Glutamatergic neuron (in vitro differentiated cells): ENCODE results near the gene INHBC. TPM values are rescaled to one million over a fixed set of nuclear protein-coding genes. Genes with fewer than 3 reads are reported as not detected.

Experiments
- DNase-seq: peaks from one replicate; pipeline ENCODE4 v3.0.0; 2022
- H3K27ac Mint-ChIP-seq: one replicate; pipeline ENCODE4 v1.8.0; 2020; ENCODE audit warnings: mild to moderate bottlenecking, mixed read lengths, inconsistent platforms; ENCODE audit not compliant: unreplicated experiment
- H3K27me3 Mint-ChIP-seq: one replicate; pipeline ENCODE4 v1.8.0; 2020; ENCODE audit warnings: mild to moderate bottlenecking, moderate library complexity, mixed read lengths, inconsistent platforms; ENCODE audit not compliant: unreplicated experiment
- H3K36me3 Mint-ChIP-seq: one replicate; pipeline ENCODE4 v1.8.0; 2020; ENCODE audit warnings: mild to moderate bottlenecking, mixed read lengths, inconsistent platforms; ENCODE audit not compliant: unreplicated experiment
- H3K4me1 Mint-ChIP-seq: one replicate; pipeline ENCODE4 v1.8.0; 2020; ENCODE audit warnings: mild to moderate bottlenecking, low read depth, mixed read lengths, inconsistent platforms; ENCODE audit not compliant: unreplicated experiment
- H3K4me3 Mint-ChIP-seq: one replicate; pipeline ENCODE4 v1.8.0; 2020; ENCODE audit warnings: mild to moderate bottlenecking, mixed read lengths, inconsistent platforms; ENCODE audit not compliant: unreplicated experiment
- H3K9me3 Mint-ChIP-seq: one replicate; pipeline ENCODE4 v1.8.0; 2020; ENCODE audit warnings: mild to moderate bottlenecking, moderate library complexity, mixed read lengths, inconsistent platforms; ENCODE audit not compliant: unreplicated experiment
- total RNA-seq: library from RNA; stranded (reverse); fragmentation: NEBNext Ultra II Directional; extraction: Animal tissue kit (Norgen Biotek cat#: 25700); gene quantifications from one replicate; pipeline ENCODE4 v1.2.1, GENCODE V29; 2021; ENCODE audit not compliant: unreplicated experiment
- TF ChIP-seq, protein P1 (sequence below): fragments of 200-600 bp; sonication (generic); IDR thresholded peaks from one replicate; pipeline ENCODE4 v1.5.0; 2021; ENCODE audit not compliant: partially characterized antibody, unreplicated experiment

INHBC gene
- total RNA-seq, 1 donor from 2014 or later: not detected

DNA sequence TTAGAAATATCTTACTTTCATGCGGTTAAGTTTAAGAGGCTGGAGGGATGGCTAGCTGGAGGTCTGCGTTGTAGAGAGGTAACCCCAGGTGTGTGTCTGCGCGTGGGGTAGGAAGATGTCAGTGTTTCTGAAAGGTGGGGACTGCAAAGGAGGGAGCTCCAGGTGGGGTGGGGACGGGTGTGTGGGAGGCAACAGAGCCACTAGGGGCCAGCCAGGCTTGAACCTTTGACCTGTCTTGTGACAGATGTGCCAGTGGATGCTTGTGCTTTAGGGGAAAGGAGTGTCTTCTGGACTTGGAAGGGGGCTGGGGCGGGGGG, 25.8 kb downstream of the INHBC start:
- H3K36me3 Mint-ChIP-seq: no peaks in the 10 kb centered on the region
- DNase-seq: peak; percentile 33
- H3K4me3 Mint-ChIP-seq: peak overlapping the region; percentile 75
- H3K27me3 Mint-ChIP-seq: peaks cover 24% of the 10 kb centered on the region
- peaks cover 22% of the 10 kb centered on the region for H3K4me1 Mint-ChIP-seq
- peaks cover 17% of the 10 kb centered on the region for H3K9me3 Mint-ChIP-seq
- TF ChIP-seq, protein P1, sequence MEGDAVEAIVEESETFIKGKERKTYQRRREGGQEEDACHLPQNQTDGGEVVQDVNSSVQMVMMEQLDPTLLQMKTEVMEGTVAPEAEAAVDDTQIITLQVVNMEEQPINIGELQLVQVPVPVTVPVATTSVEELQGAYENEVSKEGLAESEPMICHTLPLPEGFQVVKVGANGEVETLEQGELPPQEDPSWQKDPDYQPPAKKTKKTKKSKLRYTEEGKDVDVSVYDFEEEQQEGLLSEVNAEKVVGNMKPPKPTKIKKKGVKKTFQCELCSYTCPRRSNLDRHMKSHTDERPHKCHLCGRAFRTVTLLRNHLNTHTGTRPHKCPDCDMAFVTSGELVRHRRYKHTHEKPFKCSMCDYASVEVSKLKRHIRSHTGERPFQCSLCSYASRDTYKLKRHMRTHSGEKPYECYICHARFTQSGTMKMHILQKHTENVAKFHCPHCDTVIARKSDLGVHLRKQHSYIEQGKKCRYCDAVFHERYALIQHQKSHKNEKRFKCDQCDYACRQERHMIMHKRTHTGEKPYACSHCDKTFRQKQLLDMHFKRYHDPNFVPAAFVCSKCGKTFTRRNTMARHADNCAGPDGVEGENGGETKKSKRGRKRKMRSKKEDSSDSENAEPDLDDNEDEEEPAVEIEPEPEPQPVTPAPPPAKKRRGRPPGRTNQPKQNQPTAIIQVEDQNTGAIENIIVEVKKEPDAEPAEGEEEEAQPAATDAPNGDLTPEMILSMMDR: no peak
- H3K27ac Mint-ChIP-seq: peak overlapping the region; percentile 9

DNA sequence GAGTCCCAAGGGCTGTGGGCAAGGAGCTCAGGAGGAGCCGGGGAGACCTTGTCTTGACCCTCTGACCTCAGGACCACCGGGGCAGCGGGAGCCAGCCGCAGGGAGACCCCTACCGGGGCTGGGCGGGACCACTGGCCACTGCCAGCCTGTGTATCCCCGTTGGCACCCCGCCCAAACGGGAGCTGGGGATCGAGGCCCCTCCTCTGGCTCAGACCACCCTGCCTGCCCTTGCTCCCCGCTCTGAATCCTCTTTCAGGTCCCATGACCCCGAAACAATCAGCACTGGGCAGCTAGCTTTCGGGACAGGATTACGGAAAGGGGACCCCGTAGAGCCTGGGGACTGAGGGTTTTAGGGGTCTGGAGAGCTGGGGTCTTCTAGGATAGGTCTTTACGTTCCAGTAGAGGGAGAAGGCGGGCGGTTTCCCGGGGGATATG, 26.3 kb downstream of the INHBC start:
- H3K4me3 Mint-ChIP-seq: peak overlapping the region; percentile 94
- peaks cover 16% of the 10 kb centered on the region for H3K9me3 Mint-ChIP-seq
- DNase-seq: peak; percentile 72
- H3K4me1 Mint-ChIP-seq: peaks cover 19% of the 10 kb centered on the region
- no peaks in the 10 kb centered on the region for H3K36me3 Mint-ChIP-seq
- H3K27me3 Mint-ChIP-seq: peaks cover 25% of the 10 kb centered on the region
- TF ChIP-seq, protein P1: peak; percentile 13
- H3K27ac Mint-ChIP-seq: peak overlapping the region; percentile 43

DNA sequence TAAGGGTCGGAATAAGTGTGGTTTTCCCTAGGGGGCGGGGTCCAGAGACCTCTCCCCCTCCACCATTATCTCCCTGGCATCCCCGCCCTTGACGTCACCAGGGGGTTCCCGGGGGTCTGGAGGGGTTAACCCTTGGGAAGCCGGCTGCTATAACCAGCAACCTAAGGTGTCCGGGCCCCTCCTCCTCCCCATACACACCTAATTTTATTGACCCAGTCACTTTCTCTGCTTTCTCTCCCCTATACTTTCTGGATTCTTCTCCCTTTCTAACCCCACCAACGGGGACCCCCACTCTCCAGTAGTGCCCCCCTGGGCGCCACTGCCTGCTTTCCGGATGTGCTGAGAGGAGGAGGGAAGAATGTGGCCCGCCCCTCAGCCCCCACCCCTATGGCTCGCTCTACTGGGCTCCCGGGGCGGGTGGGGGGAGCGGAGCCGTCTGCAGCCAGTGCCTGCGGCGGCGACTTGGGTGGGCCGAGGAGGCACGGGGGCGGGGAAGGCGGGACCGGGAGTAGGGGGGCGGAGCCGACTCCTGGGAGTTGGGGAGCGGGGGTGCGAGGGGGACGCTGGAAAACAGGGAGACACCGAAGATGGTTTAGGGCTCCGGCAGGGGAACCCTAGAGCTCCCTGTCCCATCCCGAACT, 26.8 kb downstream of the INHBC start:
- Mint-ChIP-seq H3K4me1 (peaks cover 16% of the 10 kb centered on the region), H3K9me3 (peaks cover 13% of the 10 kb centered on the region), H3K27ac (peak overlapping the region; percentile 52), H3K27me3 (peaks cover 25% of the 10 kb centered on the region), H3K4me3 (peak overlapping the region; percentile 94), H3K36me3 (no peaks in the 10 kb centered on the region)
- DNase-seq: peak; percentile 62
- TF ChIP-seq, protein P1: no peak

DNA sequence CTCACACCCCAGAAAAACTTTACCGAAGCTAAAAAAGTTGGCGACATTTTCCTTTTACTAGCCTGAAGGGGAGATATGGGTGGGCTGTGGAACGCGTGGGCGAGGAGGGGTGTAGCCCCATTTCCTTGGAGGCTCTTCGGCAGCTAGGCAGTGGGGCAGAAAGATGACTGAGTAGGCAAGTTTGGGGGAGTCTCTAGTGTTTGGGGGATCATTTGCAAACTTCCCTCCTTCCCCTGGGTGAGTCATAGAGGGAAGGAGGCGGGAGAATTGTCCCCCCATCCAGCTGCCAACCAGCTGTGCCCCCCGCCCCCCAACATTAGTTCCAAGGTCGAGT, 27.3 kb downstream of the INHBC start:
- Mint-ChIP-seq H3K36me3 (peaks cover under 1% of the 10 kb centered on the region), H3K27ac (peak overlapping the region; percentile 52), H3K4me3 (peak overlapping the region; percentile 94), H3K4me1 (peaks cover 16% of the 10 kb centered on the region), H3K9me3 (peaks cover 14% of the 10 kb centered on the region), H3K27me3 (peaks cover 25% of the 10 kb centered on the region)
- TF ChIP-seq, protein P1: no peak
- no peak for DNase-seq

DNA sequence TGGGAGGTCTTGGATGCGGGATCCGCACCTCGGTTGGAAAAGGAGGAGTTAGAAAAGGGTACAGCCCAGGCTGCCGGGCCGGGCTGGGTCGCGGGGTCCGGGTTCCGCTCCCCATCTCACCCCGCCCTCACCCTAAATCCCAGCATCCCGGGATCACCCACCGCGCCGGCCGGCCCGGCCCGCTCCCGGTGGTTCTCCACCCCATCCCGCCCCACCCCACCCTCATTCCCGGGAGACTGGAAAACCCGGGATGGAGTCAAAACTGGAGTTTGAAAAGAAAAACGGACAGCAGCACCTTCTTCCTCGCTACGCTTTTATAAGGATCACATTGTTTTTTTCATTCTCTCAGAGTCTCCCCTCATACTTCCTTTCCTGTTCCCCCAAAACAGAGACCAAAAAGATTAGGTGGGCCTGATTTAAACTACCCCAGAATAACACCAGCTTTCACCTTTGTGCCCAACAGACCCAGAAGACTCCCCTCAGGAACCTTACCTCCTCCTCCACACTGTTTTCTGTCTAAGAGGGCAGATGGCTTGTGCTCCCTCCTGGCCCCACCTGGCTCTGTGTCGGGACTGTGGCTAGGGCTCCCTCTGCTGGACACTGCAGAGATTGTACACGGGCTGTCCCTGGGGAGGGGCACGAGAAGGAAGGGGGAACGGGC, 27.8 kb downstream of the INHBC start:
- TF ChIP-seq, protein P1: peak; percentile 93
- Mint-ChIP-seq H3K27me3 (peaks cover 28% of the 10 kb centered on the region), H3K27ac (peak overlapping the region; percentile 96)

More for the DNA sequence above, 27.8 kb downstream of the INHBC start:
- Mint-ChIP-seq H3K9me3 (peaks cover 17% of the 10 kb centered on the region), H3K4me3 (peak overlapping the region; percentile 94), H3K4me1 (peaks cover 16% of the 10 kb centered on the region), H3K36me3 (peaks cover 5% of the 10 kb centered on the region)
- peak; percentile 94 for DNase-seq
